ENCODE results near the gene ZFP36L1.

Gene ZFP36L1

GRCh38 chr14:68815298-68816182, 22.7 kb upstream of the ZFP36L1 start:
- Histone ChIP-seq H3K36me3 (ENCODE audit: control insufficient read depth, insufficient read depth, low read length) (no peaks in the 10 kb centered on the region), H3K9me3 (ENCODE audit: control insufficient read depth, low read length) (no peaks in the 10 kb centered on the region), H3K27ac (ENCODE audit: low read depth, low read length, severe bottlenecking) (peak overlapping the region; percentile 96), H3K4me1 (ENCODE audit: control insufficient read depth, insufficient read depth, low read length, poor library complexity, severe bottlenecking) (peaks cover 46% of the 10 kb centered on the region), H3K4me3 (ENCODE audit: extremely low read depth, insufficient read depth, low read length, poor library complexity, severe bottlenecking) (no peak overlapping the region)
- WGBS, 2 experiments (ENCODE audit: insufficient coverage in 2 of 2) = 94 to 97% methylated on average over 13 to 16 of the region's 16 CpGs

- Histone ChIP-seq H3K9me3 (ENCODE audit: control insufficient read depth, low read length) (no peaks in the 10 kb centered on the region), H3K27ac (ENCODE audit: low read depth, low read length, severe bottlenecking) (peak overlapping the region; percentile 96), H3K36me3 (ENCODE audit: control insufficient read depth, insufficient read depth, low read length) (no peaks in the 10 kb centered on the region), H3K4me1 (ENCODE audit: control insufficient read depth, insufficient read depth, low read length, poor library complexity, severe bottlenecking) (peaks cover 38% of the 10 kb centered on the region), H3K4me3 (ENCODE audit: extremely low read depth, insufficient read depth, low read length, poor library complexity, severe bottlenecking) (no peak overlapping the region)
- WGBS, 2 experiments (ENCODE audit: insufficient coverage in 2 of 2) = 14 to 23% methylated on average over 7 to 10 of the region's 12 CpGs
Measured at GRCh38 chr14:68814539-68815297, 21.9 kb upstream of the ZFP36L1 start.

DNA sequence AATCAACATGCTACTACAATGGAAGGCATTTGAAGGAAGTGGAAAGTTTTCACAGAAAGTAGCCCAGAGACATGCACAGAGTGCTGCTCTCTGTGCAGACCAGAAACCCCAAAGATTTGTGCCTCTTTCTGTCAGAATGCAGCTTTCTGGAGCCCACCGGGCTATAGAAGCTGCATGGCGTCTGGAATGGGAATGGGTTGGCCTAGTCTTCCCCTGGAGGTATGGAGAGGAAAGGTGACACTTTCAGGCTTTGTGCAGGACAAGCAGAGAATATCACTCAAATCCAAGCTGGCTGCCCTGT, 21.3 kb upstream of the ZFP36L1 start:
- WGBS, 2 experiments (ENCODE audit: insufficient coverage in 2 of 2) = 54% methylated on average over 2 of the region's 2 CpGs; no CpG with 5 or more reads in 1 of the 2 experiments
- Histone ChIP-seq H3K36me3 (ENCODE audit: control insufficient read depth, insufficient read depth, low read length) (no peaks in the 10 kb centered on the region), H3K4me1 (ENCODE audit: control insufficient read depth, insufficient read depth, low read length, poor library complexity, severe bottlenecking) (peaks cover 33% of the 10 kb centered on the region), H3K9me3 (ENCODE audit: control insufficient read depth, low read length) (no peaks in the 10 kb centered on the region), H3K27ac (ENCODE audit: low read depth, low read length, severe bottlenecking) (peak overlapping the region; percentile 96), H3K4me3 (ENCODE audit: extremely low read depth, insufficient read depth, low read length, poor library complexity, severe bottlenecking) (no peak overlapping the region)

GRCh38 chr14:68813318-68813838, 20.5 kb upstream of the ZFP36L1 start:
- 86 to 100% methylated on average over 3 of the region's 5 CpGs for WGBS, 2 experiments (ENCODE audit: insufficient coverage in 2 of 2)
- no peak overlapping the region for H3K4me3 ChIP-seq (ENCODE audit: extremely low read depth, insufficient read depth, low read length, poor library complexity, severe bottlenecking)
- H3K36me3 ChIP-seq (ENCODE audit: control insufficient read depth, insufficient read depth, low read length) = no peaks in the 10 kb centered on the region
- peaks cover 30% of the 10 kb centered on the region for H3K4me1 ChIP-seq (ENCODE audit: control insufficient read depth, insufficient read depth, low read length, poor library complexity, severe bottlenecking)
- H3K27ac ChIP-seq (ENCODE audit: low read depth, low read length, severe bottlenecking) = no peak overlapping the region
- peaks cover 1% of the 10 kb centered on the region for H3K9me3 ChIP-seq (ENCODE audit: control insufficient read depth, low read length)

GRCh38 chr14:68811171-68811570, 18.3 kb upstream of the ZFP36L1 start:
- no peaks in the 10 kb centered on the region for H3K36me3 ChIP-seq (ENCODE audit: control insufficient read depth, insufficient read depth, low read length)
- peaks cover 7% of the 10 kb centered on the region for H3K9me3 ChIP-seq (ENCODE audit: control insufficient read depth, low read length)
- peaks cover 37% of the 10 kb centered on the region for H3K4me1 ChIP-seq (ENCODE audit: control insufficient read depth, insufficient read depth, low read length, poor library complexity, severe bottlenecking)
- 94% methylated on average over 10 of the region's 10 CpGs for WGBS, 2 experiments (ENCODE audit: insufficient coverage in 2 of 2)
- H3K4me3 ChIP-seq (ENCODE audit: extremely low read depth, insufficient read depth, low read length, poor library complexity, severe bottlenecking) = no peak overlapping the region
- H3K27ac ChIP-seq (ENCODE audit: low read depth, low read length, severe bottlenecking) = no peak overlapping the region

DNA sequence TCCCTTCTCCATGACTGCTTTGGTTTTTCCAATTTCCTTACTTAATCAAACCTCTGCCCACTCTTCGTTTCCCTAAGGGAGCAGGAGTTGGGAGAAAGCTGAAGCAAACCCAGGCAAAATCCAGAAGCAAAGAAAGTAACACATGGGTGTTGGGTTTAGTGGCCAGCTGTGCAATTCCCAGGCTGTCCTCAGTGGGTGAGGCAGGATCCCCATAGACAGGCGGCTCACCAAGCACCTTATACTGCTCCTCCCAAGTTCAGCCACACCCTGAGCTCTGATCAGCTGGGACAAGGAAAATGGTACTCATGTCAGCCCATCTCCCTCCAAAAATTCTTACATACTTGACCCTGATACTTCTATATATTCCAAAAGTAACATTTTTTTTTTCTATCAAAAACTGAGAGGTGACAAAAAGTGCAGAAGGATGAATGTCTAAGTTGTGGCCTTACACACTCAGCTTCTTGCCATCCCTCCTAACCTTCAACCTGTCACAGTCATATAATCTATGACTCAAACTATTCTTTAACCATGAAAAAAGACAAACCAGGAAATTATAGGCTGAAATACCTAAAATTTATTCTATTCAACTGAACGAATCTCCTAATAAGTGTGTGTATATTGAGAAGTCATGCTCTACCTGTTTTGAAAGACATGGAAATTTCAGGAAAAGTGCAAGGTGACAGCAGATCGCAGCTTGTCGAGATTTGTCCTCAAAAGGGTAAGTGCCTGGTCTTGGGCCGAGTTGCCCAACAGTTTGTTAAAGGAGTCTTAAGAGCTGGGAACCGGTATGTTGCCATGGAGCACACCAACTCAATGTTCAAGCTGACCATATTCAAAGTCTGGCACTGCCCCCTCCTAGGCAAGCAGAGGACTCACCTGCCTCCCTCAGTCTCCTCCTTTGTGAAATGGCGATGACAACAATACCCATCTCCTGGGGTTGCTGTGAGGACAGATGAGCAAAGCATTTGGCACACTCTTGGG, 17.6 kb upstream of the ZFP36L1 start:
- Histone ChIP-seq H3K9me3 (ENCODE audit: control insufficient read depth, low read length) (peaks cover 7% of the 10 kb centered on the region), H3K36me3 (ENCODE audit: control insufficient read depth, insufficient read depth, low read length) (no peaks in the 10 kb centered on the region), H3K4me1 (ENCODE audit: control insufficient read depth, insufficient read depth, low read length, poor library complexity, severe bottlenecking) (peaks cover 31% of the 10 kb centered on the region), H3K4me3 (ENCODE audit: extremely low read depth, insufficient read depth, low read length, poor library complexity, severe bottlenecking) (no peak overlapping the region), H3K27ac (ENCODE audit: low read depth, low read length, severe bottlenecking) (no peak overlapping the region)
- WGBS, 2 experiments (ENCODE audit: insufficient coverage in 2 of 2) = 90 to 96% methylated on average over 5 to 6 of the region's 8 CpGs

- H3K4me1 ChIP-seq (ENCODE audit: control insufficient read depth, insufficient read depth, low read length, poor library complexity, severe bottlenecking) = peaks cover 23% of the 10 kb centered on the region
- H3K27ac ChIP-seq (ENCODE audit: low read depth, low read length, severe bottlenecking) = no peak overlapping the region
- H3K9me3 ChIP-seq (ENCODE audit: control insufficient read depth, low read length) = peaks cover 7% of the 10 kb centered on the region
- whole genome bisulfite sequencing, 2 experiments (ENCODE audit: insufficient coverage in 2 of 2) = 84 to 94% methylated on average over 2 to 3 of the region's 4 CpGs
- H3K36me3 ChIP-seq (ENCODE audit: control insufficient read depth, insufficient read depth, low read length) = no peaks in the 10 kb centered on the region
- H3K4me3 ChIP-seq (ENCODE audit: extremely low read depth, insufficient read depth, low read length, poor library complexity, severe bottlenecking) = no peak overlapping the region
Measured at GRCh38 chr14:68809524-68809923, 16.7 kb upstream of the ZFP36L1 start.

- Histone ChIP-seq H3K36me3 (ENCODE audit: control insufficient read depth, insufficient read depth, low read length) (no peaks in the 10 kb centered on the region), H3K9me3 (ENCODE audit: control insufficient read depth, low read length) (peaks cover 7% of the 10 kb centered on the region), H3K4me3 (ENCODE audit: extremely low read depth, insufficient read depth, low read length, poor library complexity, severe bottlenecking) (no peak overlapping the region), H3K27ac (ENCODE audit: low read depth, low read length, severe bottlenecking) (no peak overlapping the region), H3K4me1 (ENCODE audit: control insufficient read depth, insufficient read depth, low read length, poor library complexity, severe bottlenecking) (peaks cover 17% of the 10 kb centered on the region)
- 100% methylated on average over 2 to 3 of the region's 7 CpGs for WGBS, 2 experiments (ENCODE audit: insufficient coverage in 2 of 2)
Measured at GRCh38 chr14:68808696-68809480, 16.0 kb upstream of the ZFP36L1 start.

- H3K36me3 ChIP-seq (ENCODE audit: control insufficient read depth, insufficient read depth, low read length) = no peaks in the 10 kb centered on the region
- no peak overlapping the region for H3K27ac ChIP-seq (ENCODE audit: low read depth, low read length, severe bottlenecking)
- WGBS, 2 experiments (ENCODE audit: insufficient coverage in 2 of 2) = 100% methylated on average over 2 to 3 of the region's 7 CpGs
- H3K4me3 ChIP-seq (ENCODE audit: extremely low read depth, insufficient read depth, low read length, poor library complexity, severe bottlenecking) = no peak overlapping the region
- H3K9me3 ChIP-seq (ENCODE audit: control insufficient read depth, low read length) = peaks cover 7% of the 10 kb centered on the region
- H3K4me1 ChIP-seq (ENCODE audit: control insufficient read depth, insufficient read depth, low read length, poor library complexity, severe bottlenecking) = peaks cover 13% of the 10 kb centered on the region
Measured at GRCh38 chr14:68807987-68808386, 15.1 kb upstream of the ZFP36L1 start.

Measured in mesodermal cell (in vitro differentiated cells).